Tibial nerve (tissue), 4 donors: ENCODE data around the gene ACR. TPM values are rescaled to one million over a fixed set of nuclear protein-coding genes. Genes with fewer than 3 reads are reported as not detected.
A peak's percentile ranks its signal among the peaks of the same experiment; 100 is the strongest.

Experiments used
- DNase-seq, 2 donors: peaks; one replicate each; pipeline ENCODE4 v3.0.0-alpha.2; 2019; ENCODE audit warnings: low spot score in 2 of 2
- H3K27ac ChIP-seq, 4 donors: fragments of 200-600 bp; sonication (generic) in 3 of 4; one replicate each; pipeline ENCODE4 v1.5.1; 2017 to 2019; ENCODE audit warnings: mild to moderate bottlenecking in 1 of 4
- H3K27me3 ChIP-seq, 2 donors: fragments of 200-600 bp; sonication (generic) in 1 of 2; one replicate each; pipeline versions ENCODE4 v1.5.1 to v1.6.0; 2017 to 2019
- H3K36me3 ChIP-seq, 3 donors: fragments of 200-600 bp; sonication (generic); one replicate each; pipeline ENCODE4 v1.5.1; 2018 to 2019
- H3K4me1 ChIP-seq, 4 donors: fragments of 200-600 bp; sonication (generic) in 3 of 4; one replicate each; pipeline ENCODE4 v1.5.1; 2017 to 2019
- H3K4me3 ChIP-seq, 4 donors: fragments of 200-600 bp; sonication (generic) in 3 of 4; one replicate each; pipeline ENCODE4 v1.5.1; 2017 to 2019; ENCODE audit warnings: mild to moderate bottlenecking in 1 of 4, moderate library complexity in 1 of 4
- H3K9me3 ChIP-seq, 4 donors: fragments of 200-600 bp; sonication (generic) in 3 of 4; one replicate each; pipeline ENCODE4 v1.5.1; 2017 to 2019
- EP300 ChIP-seq, 2 donors: sonication (generic); formaldehyde crosslinking; IDR thresholded peaks; one replicate each; pipeline ENCODE4 v1.6.1; 2017; ENCODE audit warnings: antibody characterized with exemption in 2 of 2, mild to moderate bottlenecking in 1 of 2
- POLR2A ChIP-seq, 2 donors: fragments of 450-650 bp; IDR thresholded peaks; one replicate each; pipeline ENCODE4 v1.6.1; 2017; ENCODE audit warnings: antibody characterized with exemption in 2 of 2, mild to moderate bottlenecking in 2 of 2, moderate library complexity in 2 of 2
- WGBS, 2 donors: methylation state at CpG; one replicate each; pipeline ENCODE4 v1.1.5; 2018; 5-methylcytosine and 5-hydroxymethylcytosine counted together
- total RNA-seq, 4 donors: library from RNA; depleted of rRNA; stranded (reverse); fragments of >200 nt; gene quantifications; one replicate each; pipeline ENCODE4 v1.1.0, GENCODE V29; 2016
- TF ChIP-seq, protein P1 (sequence below), 5 experiments: fragments of 200-600 bp in 3 of 5; fragments of 450-650 bp in 2 of 5; sonication (generic) in 3 of 5; IDR thresholded peaks; one replicate each; pipeline ENCODE4 v1.5.1; 2016 to 2019; ENCODE audit warnings: antibody characterized with exemption in 5 of 5, mild to moderate bottlenecking in 3 of 5, moderate library complexity in 2 of 5

Gene ACR
- total RNA-seq, 4 donors from 2014 or later = 2.2 to 4.8 TPM; not detected in 2

GRCh38 chr22:50697667-50698506 is 40.1 kb upstream of the ACR start:
- no peak overlapping the region for H3K27ac ChIP-seq
- H3K4me3 ChIP-seq = peak overlapping the region in 3 of 4 donors; percentile 5 to 55 (median 12)
- H3K4me1 ChIP-seq = peaks cover 0 to 54% (median 5%) of the 10 kb centered on the region in 4 donors
- H3K36me3 ChIP-seq = peaks cover 0 to 17% (median 0%) of the 10 kb centered on the region in 3 donors
- H3K27me3 ChIP-seq = no peaks in the 10 kb centered on the region
- TF ChIP-seq, protein P1, sequence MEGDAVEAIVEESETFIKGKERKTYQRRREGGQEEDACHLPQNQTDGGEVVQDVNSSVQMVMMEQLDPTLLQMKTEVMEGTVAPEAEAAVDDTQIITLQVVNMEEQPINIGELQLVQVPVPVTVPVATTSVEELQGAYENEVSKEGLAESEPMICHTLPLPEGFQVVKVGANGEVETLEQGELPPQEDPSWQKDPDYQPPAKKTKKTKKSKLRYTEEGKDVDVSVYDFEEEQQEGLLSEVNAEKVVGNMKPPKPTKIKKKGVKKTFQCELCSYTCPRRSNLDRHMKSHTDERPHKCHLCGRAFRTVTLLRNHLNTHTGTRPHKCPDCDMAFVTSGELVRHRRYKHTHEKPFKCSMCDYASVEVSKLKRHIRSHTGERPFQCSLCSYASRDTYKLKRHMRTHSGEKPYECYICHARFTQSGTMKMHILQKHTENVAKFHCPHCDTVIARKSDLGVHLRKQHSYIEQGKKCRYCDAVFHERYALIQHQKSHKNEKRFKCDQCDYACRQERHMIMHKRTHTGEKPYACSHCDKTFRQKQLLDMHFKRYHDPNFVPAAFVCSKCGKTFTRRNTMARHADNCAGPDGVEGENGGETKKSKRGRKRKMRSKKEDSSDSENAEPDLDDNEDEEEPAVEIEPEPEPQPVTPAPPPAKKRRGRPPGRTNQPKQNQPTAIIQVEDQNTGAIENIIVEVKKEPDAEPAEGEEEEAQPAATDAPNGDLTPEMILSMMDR (IDR thresholded peaks at IDR 0.05) = no peak
- no peak for TF ChIP-seq POLR2A (IDR thresholded peaks at IDR 0.05)
- no peak for TF ChIP-seq EP300 (IDR thresholded peaks at IDR 0.05)
- no peak for DNase-seq
- no peaks in the 10 kb centered on the region for H3K9me3 ChIP-seq
- WGBS, 2 donors = 37 to 44% methylated on average over 18 to 39 of the region's 54 CpGs

DNA sequence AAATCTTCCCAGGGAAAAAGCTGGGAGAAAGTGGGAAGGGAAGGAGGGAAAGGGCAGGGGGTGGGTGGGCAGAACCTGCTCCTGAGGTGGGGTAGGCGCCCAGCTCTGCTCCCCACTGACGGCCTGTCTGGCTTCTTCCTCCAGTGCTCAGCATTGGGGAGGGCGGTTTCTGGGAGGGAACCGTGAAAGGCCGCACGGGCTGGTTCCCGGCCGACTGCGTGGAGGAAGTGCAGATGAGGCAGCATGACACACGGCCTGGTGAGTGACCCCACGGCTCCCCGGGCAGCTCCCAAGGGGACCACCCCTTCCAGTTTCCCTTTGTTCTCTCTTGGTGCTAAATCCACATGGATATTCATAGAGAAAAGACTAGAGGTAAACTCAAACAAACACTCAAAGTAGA is 39.5 kb upstream of the ACR start:
- Histone ChIP-seq H3K36me3 (peaks cover 0 to 23% (median 0%) of the 10 kb centered on the region in 3 donors), H3K4me1 (peaks cover 0 to 54% (median 5%) of the 10 kb centered on the region in 4 donors), H3K27ac (no peak overlapping the region), H3K9me3 (no peaks in the 10 kb centered on the region), H3K4me3 (no peak overlapping the region), H3K27me3 (no peaks in the 10 kb centered on the region)
- no peak for DNase-seq
- WGBS, 2 donors = 73 to 79% methylated on average over 12 of the region's 12 CpGs
- TF ChIP-seq POLR2A (IDR thresholded peaks at IDR 0.05) (no peak), EP300 (IDR thresholded peaks at IDR 0.05) (no peak)
- TF ChIP-seq, protein P1 (IDR thresholded peaks at IDR 0.05) = no peak

DNA sequence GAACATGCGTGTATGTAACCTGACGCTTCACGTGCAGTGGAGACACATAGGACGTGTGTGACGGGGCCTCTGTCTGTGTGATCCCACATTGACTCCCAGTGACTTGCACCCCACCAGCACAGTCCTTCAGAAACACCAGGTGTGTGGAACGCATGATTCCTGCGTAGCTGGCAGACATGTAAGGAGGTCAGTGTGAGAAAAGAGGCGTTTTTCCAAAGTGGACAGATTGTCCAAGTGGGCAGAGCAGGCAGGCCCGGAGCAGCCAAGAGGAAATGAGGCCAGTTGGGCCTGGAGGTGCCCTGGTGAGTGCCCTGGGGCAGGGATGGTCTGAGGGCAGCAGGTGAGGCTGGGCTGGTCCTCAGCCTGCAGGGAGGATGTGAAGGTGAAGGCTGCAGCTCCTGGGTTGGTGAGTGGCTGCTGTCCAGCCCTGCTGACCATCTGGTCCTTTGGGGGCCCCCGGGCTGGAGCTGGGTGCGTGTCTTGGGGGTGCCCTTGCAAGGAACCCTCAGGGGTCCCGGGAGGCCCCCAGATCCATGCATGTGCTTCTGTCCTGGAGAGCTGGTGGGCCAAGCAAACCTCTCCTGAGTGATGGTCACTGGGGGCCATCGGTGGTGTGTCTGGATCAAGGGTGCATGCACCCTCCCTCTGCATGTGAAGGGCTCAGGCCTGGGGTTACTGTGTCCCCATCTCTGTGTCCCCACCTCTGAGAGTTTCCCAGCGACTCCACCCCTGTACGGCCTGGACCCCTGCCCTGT is 38.8 kb upstream of the ACR start:
- DNase-seq = no peak
- peaks cover 0 to 54% (median 5%) of the 10 kb centered on the region in 4 donors for H3K4me1 ChIP-seq
- H3K36me3 ChIP-seq = peaks cover 0 to 29% (median 0%) of the 10 kb centered on the region in 3 donors
- H3K27ac ChIP-seq = no peak overlapping the region
- H3K9me3 ChIP-seq = no peaks in the 10 kb centered on the region
- no peak overlapping the region for H3K4me3 ChIP-seq
- TF ChIP-seq POLR2A (IDR thresholded peaks at IDR 0.05) = no peak
- H3K27me3 ChIP-seq = no peaks in the 10 kb centered on the region
- 87 to 88% methylated on average over 12 to 15 of the region's 15 CpGs for WGBS, 2 donors

GRCh38 chr22:50699756-50700386 is 38.1 kb upstream of the ACR start:
- Histone ChIP-seq H3K27me3 (no peaks in the 10 kb centered on the region), H3K4me1 (peaks cover 0 to 60% (median 5%) of the 10 kb centered on the region in 4 donors), H3K27ac (no peak overlapping the region), H3K4me3 (no peak overlapping the region), H3K9me3 (no peaks in the 10 kb centered on the region), H3K36me3 (peaks cover 0 to 36% (median 0%) of the 10 kb centered on the region in 3 donors)
- TF ChIP-seq EP300 (IDR thresholded peaks at IDR 0.05) (no peak), POLR2A (IDR thresholded peaks at IDR 0.05) (no peak)
- WGBS, 2 donors = 71 to 77% methylated on average over 15 of the region's 15 CpGs
- no peak for DNase-seq

- no peak overlapping the region for H3K27ac ChIP-seq
- H3K9me3 ChIP-seq = no peaks in the 10 kb centered on the region
- no peak for DNase-seq
- peaks cover 0 to 66% (median 5%) of the 10 kb centered on the region in 4 donors for H3K4me1 ChIP-seq
- 73 to 74% methylated on average over 19 of the region's 19 CpGs for WGBS, 2 donors
- TF ChIP-seq, protein P1 (IDR thresholded peaks at IDR 0.05) = no peak
- TF ChIP-seq EP300 (IDR thresholded peaks at IDR 0.05) (no peak), POLR2A (IDR thresholded peaks at IDR 0.05) (no peak)
- H3K4me3 ChIP-seq = no peak overlapping the region
- H3K36me3 ChIP-seq = peaks cover 0 to 37% (median 0%) of the 10 kb centered on the region in 3 donors
- H3K27me3 ChIP-seq = no peaks in the 10 kb centered on the region
These were observed 37.5 kb upstream of the ACR start for GRCh38 chr22:50700387-50701075.
